ENCODE measurements around the gene MYO6. TPM values are rescaled to one million over a fixed set of nuclear protein-coding genes. Genes with fewer than 3 reads are reported as not detected.

Gene MYO6
- total and polyA plus RNA-seq, 12 donors: 11.1 to 27.1 (median 16.2) TPM

- Histone ChIP-seq H3K4me3 (no peak overlapping the region), H3K4me1 (replicated peaks in 1 of 2) (no peaks in the 10 kb centered on the region), H3K9me3 (replicated peaks in 1 of 3) (no peaks in the 10 kb centered on the region), H3K36me3 (replicated peaks in 1 of 2) (no peaks in the 10 kb centered on the region), H3K27ac (no peak overlapping the region), H3K27me3 (no peaks in the 10 kb centered on the region)
- no peak for TF ChIP-seq CTCF (IDR thresholded peaks at IDR 0.05)
- no peak for TF ChIP-seq POLR2A (IDR thresholded peaks at IDR 0.05)
- intact Hi-C loops (cut with DNase I): no loop called here
- DNase-seq: no peak
- 29 to 39% (median 36%) methylated on average over 3 of the region's 3 CpGs for WGBS, 4 donors
Measured at GRCh38 chr6:75952128-75952527, 203.1 kb downstream of the MYO6 start.

GRCh38 chr6:75963569-75963968 lies 214.5 kb downstream of the MYO6 start:
- no peaks in the 10 kb centered on the region for H3K36me3 ChIP-seq (replicated peaks in 1 of 2)
- intact Hi-C loops (cut with DNase I): no loop called here
- no peak for DNase-seq
- no peak overlapping the region for H3K27ac ChIP-seq
- H3K4me1 ChIP-seq (replicated peaks in 1 of 2): no peaks in the 10 kb centered on the region
- no peak overlapping the region for H3K4me3 ChIP-seq
- no peaks in the 10 kb centered on the region for H3K9me3 ChIP-seq (replicated peaks in 1 of 3)
- 79 to 95% (median 83%) methylated on average over 1 of the region's 1 CpG for WGBS, 4 donors
- peaks cover 5% of the 10 kb centered on the region for H3K27me3 ChIP-seq
- TF ChIP-seq CTCF (IDR thresholded peaks at IDR 0.05) (no peak), POLR2A (IDR thresholded peaks at IDR 0.05) (no peak)

- intact Hi-C loops (cut with DNase I): no loop called here
- H3K27ac ChIP-seq: no peak overlapping the region
- H3K9me3 ChIP-seq (replicated peaks in 1 of 3): no peaks in the 10 kb centered on the region
- no peak for TF ChIP-seq POLR2A (IDR thresholded peaks at IDR 0.05)
- TF ChIP-seq CTCF (IDR thresholded peaks at IDR 0.05): no peak
- H3K36me3 ChIP-seq (replicated peaks in 1 of 2): no peaks in the 10 kb centered on the region
- no peak for DNase-seq
- no peaks in the 10 kb centered on the region for H3K4me1 ChIP-seq (replicated peaks in 1 of 2)
- no peak overlapping the region for H3K4me3 ChIP-seq
- no peaks in the 10 kb centered on the region for H3K27me3 ChIP-seq
Measured at GRCh38 chr6:75968143-75968542, 219.1 kb downstream of the MYO6 start.

Small RNAs within 50 kb of the gene (small RNA-seq; reads per million reads assigned to genes)
- gene RF00019 (0 reads per million in 2 donors), gene RNA5SP209 (0 reads per million in 2 donors), gene RNU6-155P (0 reads per million in 2 donors)

Other genes starting within 250 kb of the MYO6 start
- gene SENP6, start 147.4 kb upstream of the MYO6 start, total RNA-seq: 10 to 100 TPM; 47.6 to 98.5 (median 77.7) TPM
- 10 to 100 TPM; 43.0 to 83.0 (median 52.5) TPM for gene SENP6, start 147.4 kb upstream of the MYO6 start, polyA plus RNA-seq

Measured in adrenal gland (tissue), 12 donors.